Gastroesophageal sphincter (tissue), 4 donors: ENCODE data around the gene DOK1. TPM values are rescaled to one million over a fixed set of nuclear protein-coding genes. Genes with fewer than 3 reads are reported as not detected.

Source experiments
- total RNA-seq, 4 donors: library from RNA; depleted of rRNA; stranded (reverse); fragments of >200 nt; gene quantifications; one replicate each; pipeline ENCODE4 v1.1.0, GENCODE V29; 2016

DOK1 gene
- total RNA-seq, 4 donors from 2014 or later: 16.3 to 28.8 (median 19.5) TPM

Other genes with a start within 250 kb of the DOK1 start
- 1 to 10 TPM; 1.8 to 9.4 (median 5.0) TPM for gene SLC4A5, start 211.3 kb upstream of the DOK1 start, total RNA-seq
- gene DCTN1, start 174.4 kb upstream of the DOK1 start, total RNA-seq: 100 to 1,000 TPM; 132 to 197 (median 170) TPM
- gene C2orf81, start 133.1 kb upstream of the DOK1 start, total RNA-seq: 1 to 10 TPM in 3 of 4 donors, under 1 TPM in 1; 0.62 to 1.4 (median 1.2) TPM
- 10 to 100 TPM in 1 of 4 donors, 1 to 10 TPM in 3; 4.2 to 12.4 (median 8.8) TPM for gene WDR54, start 133.0 kb upstream of the DOK1 start, total RNA-seq
- 10 to 100 TPM; 10.9 to 17.3 (median 14.0) TPM for gene RTKN, start 112.8 kb upstream of the DOK1 start, total RNA-seq
- gene INO80B, start 99.6 kb upstream of the DOK1 start, total RNA-seq: 10 to 100 TPM; 14.3 to 26.4 (median 19.2) TPM
- gene WBP1, start 96.3 kb upstream of the DOK1 start, total RNA-seq: 10 to 100 TPM; 44.2 to 91.5 (median 47.0) TPM
- gene MOGS, start 89.3 kb upstream of the DOK1 start, total RNA-seq: 10 to 100 TPM; 26.1 to 34.2 (median 29.3) TPM
- 10 to 100 TPM; 18.0 to 76.7 (median 30.2) TPM for gene MRPL53, start 82.0 kb upstream of the DOK1 start, total RNA-seq
- 10 to 100 TPM in 3 of 4 donors, 1 to 10 TPM in 1; 7.3 to 41.6 (median 13.7) TPM for gene CCDC142, start 71.7 kb upstream of the DOK1 start, total RNA-seq
- 10 to 100 TPM; 16.5 to 27.2 (median 19.5) TPM for gene TTC31, start 71.6 kb upstream of the DOK1 start, total RNA-seq
- gene LBX2, start 55.1 kb upstream of the DOK1 start, total RNA-seq: under 1 TPM in 2 of 4 donors, not detected in 2; 0.40 to 0.58 TPM
- gene PCGF1, start 47.0 kb upstream of the DOK1 start, total RNA-seq: 10 to 100 TPM in 3 of 4 donors, 1 to 10 TPM in 1; 9.6 to 24.0 (median 18.2) TPM
- under 1 TPM in 2 of 4 donors, not detected in 2; 0.27 to 0.94 TPM for gene TLX2, start 40.3 kb upstream of the DOK1 start, total RNA-seq
- gene DQX1, start 28.5 kb upstream of the DOK1 start, total RNA-seq: not detected
- gene AUP1, start 25.0 kb upstream of the DOK1 start, total RNA-seq: 10 to 100 TPM; 62.7 to 92.1 (median 86.2) TPM
- 10 to 100 TPM; 25.0 to 37.6 (median 29.1) TPM for gene HTRA2, start 24.8 kb upstream of the DOK1 start, total RNA-seq
- gene LOXL3, start 778 bp upstream of the DOK1 start, total RNA-seq: 10 to 100 TPM in 1 of 4 donors, 1 to 10 TPM in 3; 7.2 to 13.2 (median 8.6) TPM
- gene M1AP, start 93.6 kb downstream of the DOK1 start, total RNA-seq: under 1 TPM in 1 of 4 donors, not detected in 3; 0.81 TPM
- gene SEMA4F, start 99.5 kb downstream of the DOK1 start, total RNA-seq: 10 to 100 TPM in 1 of 4 donors, 1 to 10 TPM in 3; 2.7 to 11.5 (median 3.6) TPM